Body of pancreas (tissue), 4 donors: ENCODE measurements around the gene KERA.

Source experiments
- CTCF ChIP-seq, 7 experiments: fragments of 450-650 bp in 4 of 7; fragments of 200-600 bp in 3 of 7; sonication (generic) in 3 of 7; IDR thresholded peaks; one replicate each; pipeline ENCODE4 v1.5.1; 2016 to 2019; ENCODE audit warnings: antibody characterized with exemption in 7 of 7
- POLR2A ChIP-seq, 3 donors: fragments of 450-650 bp; IDR thresholded peaks; one replicate each; pipeline ENCODE4 v1.6.1; 2016; ENCODE audit warnings: antibody characterized with exemption in 3 of 3, mild to moderate bottlenecking in 2 of 3

GRCh38 chr12:91033251-91033650, 24.6 kb downstream of the KERA start:
- no peak for TF ChIP-seq CTCF (IDR thresholded peaks at IDR 0.05)
- no peak for TF ChIP-seq POLR2A (IDR thresholded peaks at IDR 0.05)
